ENCODE results near the gene CBX8.

Gene CBX8

DNA sequence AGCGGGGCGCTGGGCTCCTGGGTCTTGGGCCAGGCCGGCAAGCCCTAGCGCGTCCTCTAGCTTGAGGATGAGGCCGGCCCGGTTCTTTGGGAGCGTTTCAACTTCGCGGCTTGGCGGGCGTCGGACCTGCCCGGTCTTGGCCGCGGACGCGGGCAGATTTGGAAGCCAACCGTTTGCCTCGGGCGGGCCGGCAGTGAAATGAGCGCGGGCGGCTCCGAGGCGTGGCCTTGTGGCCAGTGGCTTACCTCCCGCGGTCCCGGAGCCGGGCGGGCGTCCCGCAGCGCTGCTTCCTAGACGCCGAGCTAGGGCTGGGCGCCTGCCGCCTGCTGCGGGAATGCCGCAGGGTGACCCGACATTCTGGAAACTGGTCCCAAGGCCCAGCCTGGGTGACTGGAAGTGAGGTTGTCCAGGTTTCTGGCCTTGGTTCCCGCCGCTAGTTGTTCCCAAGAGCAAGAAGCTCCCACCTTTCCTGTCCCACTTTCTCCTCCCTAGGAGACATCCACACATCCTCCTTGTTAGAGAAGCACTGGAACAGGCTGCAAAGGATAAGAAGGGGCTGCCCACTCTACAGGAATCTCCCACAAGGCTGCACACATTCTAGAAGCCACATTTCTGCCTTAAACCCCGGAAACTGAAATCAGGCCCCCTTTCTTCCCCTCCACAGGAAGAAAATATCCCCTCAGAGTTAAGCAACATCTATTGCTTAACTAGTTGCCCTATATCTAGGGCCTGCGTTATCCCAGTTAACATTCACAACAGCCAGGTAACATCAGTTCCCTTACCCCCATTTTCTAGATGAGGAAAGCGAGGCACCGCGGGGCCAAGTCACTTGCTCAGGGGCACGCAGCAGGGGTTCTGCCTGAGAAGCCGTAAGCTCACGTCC is 4.5 kb upstream of the CBX8 start:
- no peak for TF ChIP-seq GATA3 (IDR thresholded peaks at IDR 0.05; ENCODE audit: low read depth, low read length)

DNA sequence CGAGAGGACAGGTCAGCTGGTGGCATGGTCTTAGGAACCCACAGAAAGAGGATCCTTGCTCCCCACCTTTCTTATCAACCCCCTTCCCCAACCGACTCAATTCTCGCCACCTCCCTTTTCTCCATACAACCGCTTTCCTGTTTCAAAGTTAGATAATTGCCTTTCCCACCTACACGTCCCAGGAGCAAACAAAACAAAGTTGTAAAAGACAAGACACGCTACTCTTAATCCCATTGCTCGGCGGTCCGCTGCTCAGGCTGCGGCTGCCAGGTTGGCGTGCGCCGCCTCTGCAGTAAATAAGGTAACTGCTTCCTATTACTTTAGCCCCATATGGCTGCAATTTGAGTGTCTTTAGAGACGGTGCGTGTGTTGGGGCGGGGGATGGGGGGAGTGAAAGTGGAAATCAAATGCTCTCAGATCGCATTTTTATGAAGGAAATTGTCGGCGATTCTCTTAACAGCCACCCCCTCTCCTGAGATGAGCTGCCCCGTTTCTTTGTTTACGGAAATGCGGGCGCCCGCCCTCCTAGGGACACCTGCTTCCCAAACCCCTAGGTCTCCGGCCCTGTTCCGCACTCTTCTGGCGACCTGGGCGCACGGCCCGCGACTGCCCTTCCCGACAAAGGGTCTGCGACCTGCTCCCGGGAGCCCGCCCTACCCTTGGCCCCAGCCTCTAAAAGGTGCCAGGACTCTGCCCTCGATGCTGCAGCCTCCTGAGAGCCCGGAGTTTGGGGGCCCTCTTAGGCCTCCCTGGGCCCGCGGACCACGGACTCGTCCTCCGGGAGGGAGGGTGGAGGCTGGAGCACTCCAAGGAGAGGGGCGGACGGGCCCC is 3.7 kb upstream of the CBX8 start:
- TF ChIP-seq GATA2 (IDR thresholded peaks at IDR 0.05; ENCODE audit: low read depth, low read length), result no peak
- TF ChIP-seq GATA3 (IDR thresholded peaks at IDR 0.05; ENCODE audit: low read depth, low read length), result no peak

DNA sequence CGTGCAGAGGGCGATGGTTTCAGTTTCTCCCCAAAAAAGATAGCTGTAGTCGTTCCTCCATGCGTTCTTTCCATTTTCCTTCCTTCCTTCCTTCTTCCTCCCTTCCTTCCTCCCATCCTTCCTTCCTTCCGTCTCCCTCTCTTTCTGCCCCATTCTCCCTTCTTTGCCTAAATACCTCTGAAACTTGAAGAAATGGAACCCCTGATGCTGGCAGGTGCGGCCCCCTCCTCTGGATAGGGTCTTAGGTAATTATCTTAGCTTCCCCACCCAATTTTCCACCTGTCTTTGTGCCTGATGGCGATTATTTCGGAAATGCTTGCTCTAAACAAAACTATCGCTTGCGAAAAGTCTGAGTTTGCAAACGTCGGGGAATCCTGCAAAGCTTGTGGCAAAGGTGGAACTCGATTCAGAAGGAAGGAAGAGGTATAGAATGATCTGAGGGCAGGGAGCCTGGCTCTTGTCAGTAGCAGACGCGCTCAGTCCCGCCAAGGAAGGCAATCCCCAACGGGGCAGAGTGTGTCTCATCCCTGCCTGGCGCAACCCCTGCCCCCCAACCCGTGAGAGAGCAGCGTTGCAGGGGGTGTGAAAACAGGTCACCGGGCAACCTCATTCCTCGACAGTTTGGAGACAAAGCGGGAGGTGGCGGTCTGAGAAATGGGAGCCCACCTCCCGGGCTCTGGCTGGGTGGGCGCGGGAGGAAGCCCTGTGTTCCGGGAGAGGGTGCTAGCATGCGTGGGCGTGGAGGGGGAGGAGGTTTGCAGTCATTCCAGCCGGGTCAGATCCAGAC is 2.9 kb upstream of the CBX8 start:
- TF ChIP-seq GATA2 (IDR thresholded peaks at IDR 0.05; ENCODE audit: low read depth, low read length) (no peak), GATA3 (IDR thresholded peaks at IDR 0.05; ENCODE audit: low read depth, low read length) (no peak)

DNA sequence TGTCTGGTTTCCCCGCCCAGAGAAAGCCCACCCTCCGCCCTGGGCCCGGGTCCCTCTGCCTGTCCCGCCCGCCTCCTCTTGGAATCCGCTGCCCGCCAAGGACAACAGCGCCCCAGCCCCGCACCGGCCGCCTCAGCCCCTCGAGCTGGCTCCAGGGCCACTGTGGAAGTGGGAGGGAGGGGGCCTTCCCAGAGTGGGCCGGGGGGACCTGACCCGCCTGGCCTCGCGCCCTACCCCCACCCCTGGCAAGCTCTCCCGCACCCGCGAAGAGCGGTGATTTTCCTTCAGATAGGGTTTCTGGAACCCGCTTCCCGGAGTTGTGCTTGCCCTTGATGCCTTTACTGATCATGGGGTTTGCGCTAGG is 2.3 kb upstream of the CBX8 start:
- TF ChIP-seq GATA2 (IDR thresholded peaks at IDR 0.05; ENCODE audit: low read depth, low read length), result no peak
- no peak for TF ChIP-seq GATA3 (IDR thresholded peaks at IDR 0.05; ENCODE audit: low read depth, low read length)

DNA sequence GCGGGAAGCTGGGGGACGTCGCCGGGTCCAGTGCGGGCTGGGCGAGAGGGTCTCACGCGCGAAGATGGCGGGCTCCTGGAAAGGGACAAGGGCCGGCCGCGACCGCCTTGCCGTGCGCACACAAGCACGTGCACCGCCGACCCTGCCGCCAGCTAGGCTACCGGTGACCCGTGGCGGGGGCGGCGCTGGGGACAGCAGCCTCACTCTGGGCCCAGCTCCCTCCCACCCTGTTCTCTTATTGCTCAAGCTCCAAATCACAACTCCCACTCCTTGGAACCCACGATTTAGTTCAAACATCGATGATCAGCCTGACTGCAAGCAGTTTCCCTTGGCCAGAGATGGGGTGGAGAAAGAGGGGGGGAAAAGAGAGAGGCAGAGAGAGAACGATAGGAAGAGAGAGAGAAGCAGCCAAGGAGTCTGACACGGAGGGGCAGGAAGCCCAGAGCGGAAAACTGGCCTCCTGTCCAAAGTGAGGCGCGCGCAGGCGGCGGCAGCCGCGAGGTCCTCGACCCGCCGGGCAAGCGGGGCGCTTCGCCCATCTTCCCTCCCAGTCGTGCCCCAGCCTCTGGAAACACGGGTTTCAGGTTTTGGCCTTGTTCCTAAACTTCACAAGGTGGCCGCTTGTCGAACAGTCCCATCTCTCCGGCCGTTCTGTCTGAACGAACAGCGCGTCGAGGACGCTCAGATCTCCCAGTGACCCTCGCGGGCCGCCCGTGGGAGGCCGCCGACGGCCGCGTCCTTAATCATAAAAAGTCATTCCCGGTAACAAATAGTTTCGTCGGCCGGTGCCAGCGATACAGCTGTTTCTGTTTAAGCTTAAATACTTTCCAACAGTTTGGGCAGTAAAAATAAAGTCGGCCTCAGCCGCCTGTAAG is 1.7 kb upstream of the CBX8 start:
- TF ChIP-seq GATA2 (IDR thresholded peaks at IDR 0.05; ENCODE audit: low read depth, low read length) (no peak), GATA3 (IDR thresholded peaks at IDR 0.05; ENCODE audit: low read depth, low read length) (no peak)

DNA sequence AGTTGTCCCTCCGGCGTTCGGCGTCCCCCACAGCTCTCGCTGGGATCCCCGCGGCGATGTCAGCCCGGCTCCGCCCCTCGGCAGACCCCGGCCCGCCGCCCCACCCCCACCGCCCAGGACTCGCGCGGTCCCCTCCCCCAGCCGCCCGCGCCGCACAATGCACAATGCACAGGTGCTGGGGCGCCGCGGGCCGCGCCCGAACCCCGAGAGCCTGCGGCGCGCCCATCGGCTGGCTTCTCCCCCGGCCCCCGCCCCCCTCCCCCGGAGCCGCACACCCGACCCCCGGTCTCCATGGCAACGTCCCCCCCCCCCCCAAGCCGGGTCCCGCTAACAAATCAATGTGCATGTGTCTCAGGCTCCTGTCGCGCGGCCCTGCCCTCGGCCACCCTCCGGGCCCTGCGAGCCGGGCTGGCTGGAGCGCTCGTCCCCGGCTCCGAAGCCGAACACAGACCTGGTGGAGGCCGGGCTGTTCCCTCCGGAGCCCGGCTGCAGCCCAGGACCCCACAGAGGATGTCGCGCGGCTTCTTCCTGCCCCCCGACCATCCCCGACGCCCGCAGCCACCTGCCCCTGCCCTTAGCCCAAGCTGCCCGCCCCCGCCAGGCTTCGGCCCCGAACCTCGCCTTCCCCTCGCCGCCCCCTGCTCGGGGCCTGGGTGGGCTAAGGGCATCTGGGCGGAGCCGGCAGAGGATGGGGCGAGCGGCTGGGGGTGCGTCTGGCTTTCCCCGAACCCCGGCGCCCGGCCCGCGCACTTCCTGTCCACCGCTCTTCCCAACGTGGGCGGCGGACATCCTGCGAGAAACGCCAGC is 818 bp upstream of the CBX8 start:
- TF ChIP-seq GATA3 (IDR thresholded peaks at IDR 0.05; ENCODE audit: low read depth, low read length), result no peak

DNA sequence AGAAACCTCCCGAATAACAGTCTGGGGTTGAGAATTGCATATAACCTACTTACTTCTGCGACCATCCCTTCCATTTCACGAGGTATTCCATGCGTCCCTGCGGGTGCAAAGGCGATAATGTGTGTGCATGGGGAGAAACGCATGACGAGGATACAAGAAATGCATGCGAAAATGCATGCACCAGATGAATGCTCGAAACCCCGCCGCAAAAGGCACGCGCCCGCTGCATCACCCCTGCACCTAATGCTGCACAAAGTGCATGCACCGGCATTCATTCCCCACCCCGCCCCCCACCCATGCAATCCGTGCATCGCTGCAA is 474 bp downstream of the CBX8 start:
- TF ChIP-seq GATA3 (IDR thresholded peaks at IDR 0.05; ENCODE audit: low read depth, low read length), result no peak
- TF ChIP-seq GATA2 (IDR thresholded peaks at IDR 0.05; ENCODE audit: low read depth, low read length), result no peak

DNA sequence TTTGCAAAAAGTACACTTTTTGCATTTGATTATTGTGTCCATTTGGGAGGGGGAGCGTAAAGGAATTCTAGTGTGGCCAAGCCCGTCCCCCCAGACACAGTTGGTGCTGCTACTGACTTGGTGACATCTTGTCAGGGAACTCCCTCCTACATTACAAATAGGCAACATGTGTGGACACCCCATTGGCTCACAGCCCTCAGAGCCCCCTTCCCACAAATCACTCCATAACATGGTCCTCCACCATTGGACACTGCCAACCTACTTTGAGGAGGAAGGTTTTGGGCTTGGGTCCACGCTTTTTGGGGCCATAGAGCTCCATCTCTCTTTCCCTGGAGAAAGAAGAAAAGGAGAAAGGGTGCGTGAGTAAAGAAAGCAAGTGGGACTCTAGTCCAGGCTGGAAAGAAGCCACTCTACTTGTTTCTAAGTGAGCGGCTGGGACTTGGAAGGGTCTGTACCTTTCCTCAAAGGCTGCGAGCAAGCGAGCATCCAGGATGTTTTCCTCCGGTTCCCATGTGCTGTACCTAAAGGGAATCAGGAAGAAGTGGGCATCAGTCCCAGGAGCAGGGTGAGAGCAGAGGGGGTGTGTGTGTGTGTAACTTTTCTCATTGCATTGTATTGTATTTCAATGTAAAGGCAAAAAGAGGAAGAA is 958 bp downstream of the CBX8 start:
- no peak for TF ChIP-seq GATA3 (IDR thresholded peaks at IDR 0.05; ENCODE audit: low read depth, low read length)
- no peak for TF ChIP-seq GATA2 (IDR thresholded peaks at IDR 0.05; ENCODE audit: low read depth, low read length)

DNA sequence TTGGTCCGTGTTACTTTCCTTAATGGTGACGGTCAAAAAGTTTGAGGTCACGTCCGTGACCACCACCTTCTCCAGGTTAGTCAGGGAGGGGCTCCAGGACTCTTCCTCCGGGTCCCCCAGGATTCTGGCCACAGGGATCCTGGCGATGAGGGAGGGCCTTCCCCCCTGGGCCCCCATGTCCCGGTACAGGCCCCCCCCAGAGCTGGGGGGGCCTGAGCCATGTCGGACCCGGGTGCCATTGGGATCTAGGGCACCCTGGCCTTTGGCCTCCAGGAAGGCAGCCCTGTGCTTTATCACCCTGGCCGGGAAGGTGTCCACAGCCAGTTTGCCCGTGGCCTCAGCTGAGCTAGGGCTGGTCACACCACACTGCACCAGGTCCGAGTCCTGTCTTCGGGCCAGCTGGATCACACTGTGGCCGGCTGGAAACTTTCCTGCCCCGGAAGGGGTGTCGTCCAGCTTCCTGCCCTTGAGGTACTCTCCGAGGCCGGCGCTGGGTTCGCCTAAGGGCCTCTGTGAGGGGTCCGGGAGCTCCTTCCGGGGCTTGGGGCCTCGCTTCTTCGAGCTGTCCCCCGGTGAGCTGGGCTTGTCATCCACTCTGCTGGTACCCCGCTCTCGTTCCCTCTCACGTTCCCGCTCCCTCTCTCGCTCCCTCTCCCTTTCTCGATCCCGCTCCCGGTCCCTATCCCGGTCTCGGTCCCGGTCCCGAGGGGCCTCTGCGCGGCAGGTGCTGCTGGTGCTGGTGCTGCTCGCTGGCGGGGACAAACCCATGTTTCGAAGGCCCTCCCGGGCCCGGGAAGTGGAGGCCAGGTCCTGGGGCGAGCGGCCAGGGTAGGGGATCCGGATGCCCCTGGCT is 2.0 kb downstream of the CBX8 start:
- no peak for TF ChIP-seq GATA2 (IDR thresholded peaks at IDR 0.05; ENCODE audit: low read depth, low read length)
- TF ChIP-seq GATA3 (IDR thresholded peaks at IDR 0.05; ENCODE audit: low read depth, low read length), result no peak

DNA sequence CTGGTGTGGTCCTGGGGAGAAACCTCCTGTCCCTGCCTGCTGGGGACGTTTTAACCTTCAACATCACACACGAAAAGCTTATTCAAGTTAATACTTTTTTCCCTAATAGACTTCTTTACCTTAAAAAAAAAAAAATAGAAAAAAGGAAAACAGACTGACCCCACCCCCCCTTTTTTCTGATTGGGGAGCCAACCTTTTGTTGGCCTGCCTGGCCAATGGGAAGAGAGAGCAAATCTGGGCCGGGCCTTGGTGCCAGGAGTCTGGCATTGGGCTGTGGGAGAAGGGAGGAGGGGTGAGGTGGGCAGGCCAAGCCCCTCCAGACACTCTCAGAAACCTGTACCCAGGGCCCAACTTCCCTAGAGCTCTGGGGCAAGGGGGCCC is 3.0 kb downstream of the CBX8 start:
- no peak for TF ChIP-seq GATA3 (IDR thresholded peaks at IDR 0.05; ENCODE audit: low read depth, low read length)
- no peak for TF ChIP-seq GATA2 (IDR thresholded peaks at IDR 0.05; ENCODE audit: low read depth, low read length)

DNA sequence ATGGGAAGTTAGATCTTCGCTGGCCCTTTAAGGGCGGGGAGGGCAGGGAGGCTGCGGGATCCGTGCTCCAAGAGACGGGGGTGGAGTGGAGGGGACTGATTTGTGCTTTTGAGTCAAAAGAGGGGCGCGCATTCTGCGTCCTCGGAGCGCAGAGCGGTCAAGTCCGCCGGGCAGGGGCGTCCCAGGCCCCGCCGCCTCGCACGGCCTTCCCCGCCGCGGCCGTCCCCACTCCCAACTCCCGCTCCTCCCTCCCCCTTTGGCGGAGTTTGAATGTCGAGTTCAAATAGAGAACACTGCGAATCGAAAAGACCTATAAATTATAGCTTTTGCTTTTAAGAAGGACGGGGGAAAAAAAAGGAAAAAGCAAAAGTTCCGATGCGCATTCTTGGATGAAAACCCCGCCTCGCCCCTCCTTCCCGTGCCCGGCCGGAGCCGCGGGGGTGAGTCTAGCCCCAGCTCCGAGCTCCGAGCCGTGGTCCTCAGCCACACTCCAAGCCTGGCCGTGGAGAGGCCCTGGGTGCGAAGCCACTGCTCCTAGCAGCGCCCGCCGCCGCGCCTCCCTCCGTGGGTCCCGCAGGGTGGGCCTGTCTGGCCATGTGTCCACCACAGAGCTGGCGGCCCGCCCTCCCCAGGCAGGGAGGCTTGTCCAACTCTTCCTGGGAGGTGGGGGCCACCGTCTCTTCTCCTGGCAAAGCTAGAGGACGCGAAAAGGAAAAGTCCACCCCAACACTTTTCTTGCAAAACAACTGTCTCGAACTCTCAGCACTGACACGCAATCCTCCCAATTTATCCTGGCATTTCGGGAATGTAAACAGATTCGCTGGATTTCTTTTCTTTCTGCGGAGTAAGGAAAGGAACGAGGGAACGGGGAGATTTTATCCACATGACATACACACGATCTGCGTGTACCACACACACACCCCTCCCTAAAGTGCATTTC is 3.6 kb downstream of the CBX8 start:
- TF ChIP-seq GATA2 (IDR thresholded peaks at IDR 0.05; ENCODE audit: low read depth, low read length), result no peak
- no peak for TF ChIP-seq GATA3 (IDR thresholded peaks at IDR 0.05; ENCODE audit: low read depth, low read length)

Data from SH-SY5Y (cell line).